Measurements from ENCODE around the gene U2AF2. TPM values are rescaled to one million over a fixed set of nuclear protein-coding genes. Genes with fewer than 3 reads are reported as not detected.

The U2AF2 gene
- total RNA-seq, result 94.9 and 152 TPM in 2 replicates

DNA sequence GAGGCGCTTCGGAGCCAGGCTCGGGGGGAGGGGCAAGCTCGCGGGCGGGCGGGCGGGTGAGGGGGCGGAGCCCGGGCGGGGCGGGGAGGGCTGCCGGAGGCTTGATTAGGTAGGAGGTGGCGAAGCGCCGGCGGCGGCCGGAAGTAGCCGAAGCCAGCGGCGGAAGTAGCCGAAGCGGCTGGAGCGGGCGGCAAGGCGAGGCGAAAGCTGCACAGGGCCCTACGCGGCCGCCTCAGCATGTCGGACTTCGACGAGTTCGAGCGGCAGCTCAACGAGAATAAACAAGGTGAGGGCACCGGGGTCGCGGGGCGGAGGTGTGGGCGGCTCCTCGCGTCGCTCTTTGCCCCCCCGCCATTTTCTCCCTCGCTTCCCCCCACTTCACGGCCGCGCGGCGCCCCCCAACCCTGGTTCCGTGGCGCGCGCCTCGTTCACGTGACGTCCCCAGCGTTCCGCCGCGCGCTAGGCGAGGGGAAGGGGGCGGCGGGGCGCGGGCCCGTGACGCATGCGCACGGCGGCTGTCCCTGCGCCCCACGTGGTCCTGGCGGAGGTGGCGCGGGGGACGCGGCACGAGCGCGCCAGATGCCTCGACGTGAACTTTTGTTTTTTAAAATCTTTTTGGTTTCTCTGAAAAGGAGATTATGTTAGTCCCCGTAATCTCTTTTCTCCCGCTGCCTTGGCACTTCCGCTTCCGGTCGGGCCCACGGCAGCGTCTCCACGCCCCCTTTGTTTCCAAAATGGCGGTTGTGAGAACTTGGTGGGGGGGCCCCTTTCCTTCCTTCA lies at the start of gene U2AF2:
Gene U2AF2, plus strand, starts transcription at position 168 of the 780 bp plus-strand sequence. Its CDS starts 70 bp downstream, at position 238.

DNA sequence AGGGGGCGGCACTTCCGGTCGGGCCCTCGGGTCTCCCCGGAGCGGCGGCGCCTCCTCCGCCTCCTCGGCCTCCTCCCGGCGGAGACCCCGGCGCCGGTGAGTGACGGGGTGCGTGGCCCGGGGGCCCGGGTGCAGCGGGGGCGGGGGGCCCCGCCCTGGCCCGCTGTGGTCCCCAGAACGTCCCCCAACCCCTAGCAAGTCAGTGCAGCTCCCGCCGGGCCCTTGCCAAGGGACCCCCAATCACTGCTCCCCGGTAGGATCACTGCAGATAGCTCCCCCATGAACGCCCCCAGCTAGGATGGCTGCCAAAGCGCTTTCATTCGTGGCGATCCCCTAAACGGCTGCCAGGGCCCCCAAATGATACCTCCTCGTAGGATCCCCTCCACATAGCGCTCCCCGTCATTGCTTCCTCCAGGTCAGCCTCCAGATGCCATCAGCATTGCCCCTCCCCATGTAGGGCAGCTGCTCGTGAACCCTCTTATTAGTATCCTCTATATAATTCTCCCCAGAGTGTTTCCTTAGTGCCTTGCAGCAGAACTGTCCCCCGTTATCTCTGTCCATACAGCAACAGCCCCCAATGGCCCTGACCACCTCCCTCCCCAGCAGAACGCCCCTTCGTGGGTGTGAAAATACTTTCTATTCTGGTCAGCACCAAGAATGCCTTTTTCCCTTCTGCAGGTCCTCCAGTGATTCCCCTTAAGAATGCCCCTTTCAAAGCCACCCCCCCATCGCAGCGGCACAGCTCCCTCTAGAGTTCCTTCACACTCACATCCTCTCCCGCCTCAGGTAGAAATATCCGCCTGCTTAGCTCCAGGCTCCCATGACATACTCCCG lies 49.0 kb upstream of the U2AF2 start, which contains the start of gene ZNF865:
Gene ZNF865, plus strand, starts transcription at position 11 of the 834 bp plus-strand sequence. CDS start 7,972 bp downstream, outside the sequence.

DNA sequence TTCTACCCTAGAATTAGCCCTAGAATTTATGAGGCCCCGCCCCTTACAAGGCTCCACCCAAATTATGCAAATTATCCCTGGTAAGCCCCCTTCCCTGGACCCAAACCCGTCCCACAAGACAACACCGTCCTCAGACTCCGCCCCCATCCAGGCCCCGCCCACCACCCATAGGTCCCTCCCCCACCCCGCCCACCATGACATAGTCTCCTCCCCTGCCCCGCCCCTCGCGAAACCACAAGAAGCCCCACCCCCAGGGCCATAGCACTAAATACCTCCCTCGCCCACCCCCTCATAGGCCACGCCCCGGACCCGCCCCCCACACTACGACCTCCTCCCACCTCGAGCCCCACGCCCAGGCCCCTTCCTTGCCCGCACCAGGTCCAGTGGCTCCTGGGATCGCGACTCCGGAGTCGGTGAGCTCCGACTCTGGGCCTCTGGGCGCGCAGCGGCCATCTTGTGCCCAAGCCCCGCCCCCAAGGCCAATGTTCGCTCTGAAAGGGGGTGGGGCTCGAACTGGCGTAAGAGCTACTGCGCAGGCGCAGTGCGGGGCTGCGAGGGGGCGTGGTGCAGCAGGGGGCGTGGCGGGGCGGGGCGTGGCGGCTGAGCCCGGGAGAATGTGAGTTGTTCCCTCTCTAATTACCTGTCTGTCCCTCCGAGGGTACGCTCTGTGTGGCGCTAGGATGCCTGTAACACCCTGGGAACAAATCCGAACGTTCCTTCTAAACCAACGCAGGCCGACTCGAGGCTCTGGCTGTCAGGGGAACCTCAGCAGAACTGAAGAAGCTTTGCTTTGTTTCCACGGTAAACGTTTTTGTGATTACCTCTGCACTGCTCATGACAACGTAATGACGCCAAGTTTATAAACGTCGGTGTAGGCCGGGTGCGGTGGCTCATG lies 30.5 kb upstream of the U2AF2 start, which contains the start of gene ZNF784:
Gene ZNF784, minus strand, starts transcription at position 458 of the 895 bp plus-strand sequence. Its CDS starts 5 bp downstream, at position 453.

DNA sequence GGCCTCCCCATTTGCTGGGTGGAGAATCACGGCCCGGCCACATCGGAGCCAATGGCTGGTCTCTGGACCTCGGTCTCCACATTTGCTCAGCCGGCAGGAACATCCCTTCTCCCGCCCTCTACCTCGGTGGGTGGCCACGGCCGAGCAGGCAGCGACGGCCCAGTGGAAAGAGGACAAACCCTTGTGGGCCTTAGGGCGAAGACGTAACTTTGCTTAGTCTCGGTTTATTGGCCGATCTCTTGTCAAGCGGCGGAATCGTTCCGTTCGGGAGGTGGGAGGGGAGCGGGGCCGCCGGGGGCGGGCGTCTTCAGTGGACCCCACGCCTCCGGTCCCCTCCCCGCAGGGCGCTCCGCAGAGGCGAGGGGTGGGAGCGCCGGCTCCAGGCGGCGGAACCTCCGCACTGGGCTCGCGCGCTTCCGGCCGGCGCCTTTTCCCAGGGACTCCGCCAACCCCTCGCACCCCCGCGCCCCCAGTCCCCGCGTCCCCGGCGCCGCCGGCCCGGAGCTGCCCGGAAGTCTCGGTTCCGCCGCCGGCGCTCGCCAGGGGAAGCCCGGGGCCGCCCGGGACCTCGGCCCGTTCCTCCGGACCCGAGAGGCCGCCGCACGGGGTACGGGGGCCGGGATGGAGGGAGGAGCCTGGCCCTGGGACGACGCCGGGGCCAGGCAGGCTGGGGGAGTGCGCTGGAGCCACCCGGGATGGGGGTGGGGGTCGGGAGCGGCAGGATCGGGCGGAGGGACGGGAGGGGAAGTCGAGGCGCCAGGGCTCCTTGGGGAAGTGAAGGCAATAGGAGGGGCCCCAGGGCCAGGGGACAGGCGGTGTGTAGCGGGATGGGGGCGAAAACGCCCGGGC lies 14.0 kb upstream of the U2AF2 start, which contains the start of gene ZNF580:
Gene ZNF580, plus strand, starts transcription at position 426 of the 849 bp plus-strand sequence. CDS start 1,507 bp downstream, outside the sequence.

DNA sequence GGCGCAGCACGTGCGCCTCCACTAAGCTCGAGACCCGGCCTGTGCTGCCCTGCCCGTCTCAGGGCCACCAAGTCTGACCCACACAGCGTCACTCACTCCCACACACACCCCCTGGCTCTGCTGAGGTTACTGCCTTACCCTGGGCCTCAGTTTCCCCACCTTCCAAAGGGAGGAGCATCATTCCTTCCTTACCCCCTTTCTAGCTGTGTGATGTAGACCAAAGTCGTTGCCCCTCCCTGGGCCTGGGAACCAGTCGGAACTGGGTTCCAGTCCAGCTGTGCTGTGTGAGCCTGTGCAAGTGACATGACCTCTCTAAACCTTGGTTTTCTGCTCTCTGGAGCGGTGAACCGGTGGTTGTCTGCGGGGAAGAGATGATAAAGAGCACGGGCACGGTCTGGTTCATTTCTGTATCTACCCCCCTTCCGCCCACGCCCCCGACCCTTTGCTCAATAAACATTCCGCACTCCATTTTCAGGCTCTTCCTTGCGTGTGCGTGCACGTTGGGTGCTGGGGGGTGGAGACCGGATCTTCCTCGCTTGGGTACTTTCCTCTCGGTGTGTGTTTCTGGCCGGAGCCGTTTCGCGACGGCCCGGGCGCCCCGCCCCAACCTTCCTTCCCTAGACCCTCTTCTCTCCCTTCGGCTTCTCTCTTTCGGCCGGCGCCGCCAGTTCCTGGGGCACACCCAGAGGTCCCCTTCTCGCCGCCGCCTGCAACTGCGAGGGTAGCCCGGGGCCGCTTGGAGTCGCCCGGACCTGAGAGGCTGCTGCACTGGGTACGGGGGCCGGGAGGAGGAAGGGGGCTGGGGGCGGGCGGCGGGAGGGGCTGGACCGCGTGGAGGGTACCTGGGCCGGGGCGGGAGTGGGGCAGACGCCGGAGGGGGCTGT lies 11.6 kb upstream of the U2AF2 start, which contains the start of gene ZNF581:
Gene ZNF581, plus strand, starts transcription at position 647 of the 884 bp plus-strand sequence. CDS start 923 bp downstream, outside the sequence.

DNA sequence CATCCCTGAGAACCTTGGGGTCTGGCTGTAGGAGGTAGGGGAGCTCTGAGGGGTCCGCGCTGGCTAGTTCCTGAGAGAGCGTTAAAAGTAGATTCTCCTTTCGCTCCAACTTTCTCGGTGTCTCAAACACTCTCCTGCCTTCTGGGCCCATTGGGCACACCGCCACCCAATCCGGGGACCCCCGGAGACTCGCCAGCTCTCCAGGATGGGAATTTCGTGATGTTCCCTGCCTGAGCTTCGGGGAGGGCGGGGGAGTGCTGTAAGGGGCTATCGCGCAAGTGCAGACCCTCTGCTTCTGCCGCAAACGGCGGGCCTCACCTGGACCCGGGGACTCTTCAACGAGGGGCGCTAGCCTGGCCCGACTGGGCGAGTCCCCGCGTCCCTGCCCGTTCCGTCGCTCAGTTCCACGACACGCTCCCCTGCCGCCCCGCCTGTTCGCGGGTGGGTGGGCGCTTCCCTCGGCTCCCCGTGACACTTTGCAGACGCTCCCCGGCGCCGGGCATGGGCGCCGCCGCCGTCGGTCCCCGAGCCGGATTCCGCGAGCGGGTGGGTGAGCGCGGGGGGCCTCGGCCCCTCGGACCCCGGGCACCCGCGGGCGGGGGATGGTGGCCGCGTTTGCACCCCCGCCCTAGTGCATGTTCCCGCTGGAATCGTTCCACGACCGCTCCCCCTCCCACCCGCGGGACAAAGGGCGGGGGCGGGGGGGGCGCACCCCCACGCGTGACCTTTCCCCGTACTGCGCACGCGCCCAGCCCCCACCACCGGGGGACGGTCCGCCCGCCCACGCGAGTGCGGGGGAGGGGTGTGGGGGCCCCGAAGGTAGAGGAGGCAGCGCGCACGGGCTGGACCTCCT lies 6.9 kb upstream of the U2AF2 start, which contains the start of gene CCDC106:
Gene CCDC106, plus strand, starts transcription at position 481 of the 853 bp plus-strand sequence. CDS start 835 bp downstream, outside the sequence.

DNA sequence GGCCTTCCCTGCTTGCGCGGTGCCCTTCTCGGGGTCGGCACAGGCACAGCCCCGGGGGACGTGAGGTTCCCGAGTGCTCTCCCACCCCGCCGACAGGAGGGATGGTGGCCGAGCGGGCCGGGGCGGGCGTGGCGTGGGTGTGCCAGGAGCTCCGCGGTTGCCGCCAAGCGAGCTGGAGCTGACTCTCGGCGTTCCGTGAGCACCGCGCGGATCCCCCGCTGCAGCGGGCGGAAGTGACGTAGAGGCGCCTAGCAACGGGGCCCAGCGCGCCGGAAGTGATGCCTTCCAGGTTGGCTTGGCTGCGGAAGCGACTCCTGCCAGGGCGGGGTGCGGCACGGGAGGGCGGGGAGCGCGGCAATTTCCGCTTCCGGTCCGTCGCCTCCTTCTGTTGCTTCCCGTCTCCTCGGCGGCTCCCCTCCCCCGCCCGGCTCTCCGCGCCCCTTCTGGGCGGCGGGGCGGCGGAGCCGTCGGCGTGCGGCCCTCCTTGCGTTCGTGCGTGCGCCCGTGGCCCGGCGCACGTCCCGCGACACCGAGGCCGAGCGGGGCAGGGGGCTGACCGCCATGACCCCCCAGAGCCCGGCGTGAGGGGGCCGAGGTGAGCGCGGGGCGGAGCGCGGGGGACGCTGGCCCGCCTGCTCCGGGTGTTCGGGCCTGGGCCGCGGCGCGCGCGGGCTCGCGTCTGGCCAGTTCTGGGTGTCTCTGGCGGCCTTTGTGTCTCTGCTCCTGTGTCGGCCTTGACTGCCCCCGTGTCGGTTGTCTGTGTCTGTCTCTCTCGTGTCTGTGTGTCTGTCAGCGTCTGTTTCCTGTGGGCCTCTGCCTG lies 20.2 kb downstream of the U2AF2 start, which contains the start of gene EPN1:
Gene EPN1, plus strand, starts transcription at position 386 of the 820 bp plus-strand sequence. CDS start 3,402 bp downstream, outside the sequence.

Other genes with a start within 250 kb of the U2AF2 start
- gene UBE2S, start 247.2 kb upstream of the U2AF2 start, total RNA-seq, result 31.8 and 82.4 TPM in 2 replicates
- not detected in 2 replicates for gene SHISA7, start 211.7 kb upstream of the U2AF2 start, total RNA-seq
- 38.4 and 40.0 TPM in 2 replicates for gene ISOC2, start 193.4 kb upstream of the U2AF2 start, total RNA-seq
- gene C19orf85, start 190.3 kb upstream of the U2AF2 start, total RNA-seq, result not detected in 2 replicates
- 0.81 and 1.8 TPM in 2 replicates for gene ZNF628, start 178.4 kb upstream of the U2AF2 start, total RNA-seq
- gene NAT14, start 169.8 kb upstream of the U2AF2 start, total RNA-seq, result 9.4 and 9.8 TPM in 2 replicates
- gene SSC5D, start 166.6 kb upstream of the U2AF2 start, total RNA-seq, result 0.16 and 0.31 TPM in 2 replicates
- gene SBK2, start 117.9 kb upstream of the U2AF2 start, total RNA-seq, result not detected in 2 replicates
- 0.13 and 0.16 TPM in 2 replicates for gene SBK3, start 109.5 kb upstream of the U2AF2 start, total RNA-seq
- gene ZNF579, start 74.2 kb upstream of the U2AF2 start, total RNA-seq, result 2.1 and 3.0 TPM in 2 replicates
- 1.3 and 3.1 TPM in 2 replicates for gene FIZ1, start 55.5 kb upstream of the U2AF2 start, total RNA-seq
- 9.5 and 10.5 TPM in 2 replicates for gene ZNF524, start 54.7 kb upstream of the U2AF2 start, total RNA-seq
- gene ZNF865, start 49.4 kb upstream of the U2AF2 start, total RNA-seq, result 0.97 and 1.5 TPM in 2 replicates
- gene ZNF784, start 30.5 kb upstream of the U2AF2 start, total RNA-seq, result 3.9 and 4.7 TPM in 2 replicates
- 1.5 and 2.9 TPM in 2 replicates for gene ZNF580, start 14.0 kb upstream of the U2AF2 start, total RNA-seq
- gene ZNF581, start 11.4 kb upstream of the U2AF2 start, total RNA-seq, result 11.5 and 18.0 TPM in 2 replicates
- 5.3 and 11.0 TPM in 2 replicates for gene CCDC106, start 6.8 kb upstream of the U2AF2 start, total RNA-seq
- gene EPN1, start 20.2 kb downstream of the U2AF2 start, total RNA-seq, result 22.2 and 199 TPM in 2 replicates
- gene NLRP9, start 83.4 kb downstream of the U2AF2 start, total RNA-seq, result not detected in 2 replicates
- gene RFPL4A, start 104.1 kb downstream of the U2AF2 start, total RNA-seq, result 0.16 and 2.3 TPM in 2 replicates
- gene RFPL4AL1, start 114.1 kb downstream of the U2AF2 start, total RNA-seq, result 0.31 TPM in 1 of 2 replicates, not detected in the other
- 0.06 TPM in 1 of 2 replicates, not detected in the other for gene NLRP11, start 177.0 kb downstream of the U2AF2 start, total RNA-seq
- not detected in 2 replicates for gene NLRP4, start 181.5 kb downstream of the U2AF2 start, total RNA-seq

Measured in bladder microvascular endothelial cell (primary cell).